Heart left ventricle (tissue), 16 donors: Measurements from ENCODE around the gene RHOT2. TPM values are rescaled to one million over a fixed set of nuclear protein-coding genes. Genes with fewer than 3 reads are reported as not detected.

Experiments used
- ATAC-seq, 4 donors: fragments of 200-7000 bp; cut with Tn5 transposase; one replicate each; pipeline ENCODE4 v1.9.1; 2020 to 2022; ENCODE audit warnings: moderate library complexity in 4 of 4, mild to moderate bottlenecking in 3 of 4, moderate number of reproducible peaks in 1 of 4
- DNase-seq, 5 donors: peaks; one replicate each; pipeline ENCODE4 v3.0.0-alpha.2; 2020
- H3K27ac ChIP-seq, 12 donors: fragments of 200-600 bp; sonication (generic) in 4 of 12; one replicate each; pipeline versions ENCODE4 v1.5.0 to v1.8.0; 2016 to 2022; ENCODE audit warnings: mild to moderate bottlenecking in 2 of 12
- H3K27me3 ChIP-seq, 9 donors: fragments of 200-600 bp; sonication (generic) in 2 of 9; one replicate each; pipeline versions ENCODE4 v1.5.1 to v1.8.0; 2016 to 2022; ENCODE audit warnings: mild to moderate bottlenecking in 3 of 9
- H3K36me3 ChIP-seq, 9 donors: fragments of 200-600 bp; sonication (generic) in 2 of 9; one replicate each; pipeline versions ENCODE4 v1.5.0 to v1.8.0; 2018 to 2022; ENCODE audit warnings: mild to moderate bottlenecking in 2 of 9
- H3K4me1 ChIP-seq, 12 donors: fragments of 200-600 bp; sonication (generic) in 4 of 12; one replicate each; pipeline versions ENCODE4 v1.5.0 to v1.8.0; 2016 to 2022; ENCODE audit warnings: mild to moderate bottlenecking in 3 of 12
- H3K4me3 ChIP-seq, 12 donors: fragments of 200-600 bp; sonication (generic) in 4 of 12; one replicate each; pipeline versions ENCODE4 v1.5.0 to v1.8.0; 2017 to 2022; ENCODE audit warnings: mild to moderate bottlenecking in 9 of 12, moderate library complexity in 4 of 12
- H3K9me3 ChIP-seq, 12 donors: fragments of 200-600 bp; sonication (generic) in 4 of 12; one replicate each; pipeline versions ENCODE4 v1.5.0 to v1.8.0; 2016 to 2022; ENCODE audit warnings: mild to moderate bottlenecking in 1 of 12
- POLR2A ChIP-seq, 2 donors: fragments of 450-650 bp; IDR thresholded peaks; one replicate each; pipeline ENCODE4 v1.6.1; 2017; ENCODE audit warnings: antibody characterized with exemption in 2 of 2, mild to moderate bottlenecking in 2 of 2, moderate library complexity in 2 of 2
- WGBS, 4 donors: extraction: QIAGEN DNeasy Blood & Tissue Kit in 2 of 4; methylation state at CpG; one replicate each; pipeline versions ENCODE4 v1.1.5 to v1.1.7; 2013 to 2018; 5-methylcytosine and 5-hydroxymethylcytosine counted together
- intact Hi-C, 10 donors: fragments of 100-400 bp; cut with DNase I; formaldehyde crosslinking; loops; one replicate each; pipeline versions ENCODE4 v1.11.1 to v1.14.2; 2022
- polyA plus RNA-seq, 2 donors: library from polyadenylated mRNA; stranded (reverse); fragments of 200-250 nt; gene quantifications; one replicate each; pipeline ENCODE4 v1.2.3, GENCODE V29; 2013
- total RNA-seq, 9 donors: library from RNA; depleted of rRNA in 2 of 9; stranded (reverse); fragments of >200 nt in 2 of 9; fragmentation: NEBNext Ultra II Directional in 3 of 9; extraction: Animal tissue kit (Norgen Biotek cat#: 25700) in 3 of 9; gene quantifications; one replicate each; pipeline versions ENCODE4 v1.1.0 to v1.2.4, GENCODE V29; 2016 to 2023
- TF ChIP-seq, protein P1 (sequence below), 12 donors: fragments of 200-600 bp; sonication (generic) in 4 of 12; IDR thresholded peaks; one replicate each; pipeline versions ENCODE4 v1.5.0 to v1.8.0; 2018 to 2022; ENCODE audit warnings: antibody characterized with exemption in 12 of 12, mild to moderate bottlenecking in 5 of 12
- donor health status: ischemic (EF 13 %, LVEDD 7.1; RV severe dilation, severe dysfunction).
- donor health status: healthy with polysubstance abuse.
- donor health status: DM: no; HTN: yes; CAD: no.
- donor health status: DM: no; HTN: no; CAD: no.
- donor health status: ischemic (EF 25% LVEDD 6.9; RV normal size, moderate dysfunction).
- donor health status: ischemic (EF 25% LVEDD 5.7; RV mildly dilated, moderate dysfunction).
- donor health status: healthy.
- donor health status: DM: yes; HTN: yes; CAD: no.
- donor health status: ischemic (EF 35%, LVEDD 5.7; RV mildly dilated, moderate dysfunction).
- donor health status: nonischemic (EF 11% LVEDD 7.7; RV severe dilation, severe dysfunction).
- donor health status: DM: yes; HTN: yes; CAD: no.
- donor health status: PGD.
- donor health status: ischemic (EF 29% LVEDD 5.4; RV normal size, mild dysfunction).
- donor health status: nonischemic (EF 23%, LVEDD 6.1; RV moderate dilation, normal function).

Gene RHOT2
- total and polyA plus RNA-seq, 11 donors, result 33.7 to 143 (median 83.5) TPM

- Histone ChIP-seq H3K36me3 (peaks cover 0 to 4% (median 0%) of the 10 kb centered on the region in 9 donors), H3K27me3 (peaks cover 6 to 34% (median 17%) of the 10 kb centered on the region in 9 donors), H3K4me3 (peak within 1 kb of the TSS; percentile 62 to 93 (median 74)), H3K4me1 (peaks cover 0 to 52% (median 28%) of the 10 kb centered on the region in 12 donors), H3K9me3 (no peaks in the 10 kb centered on the region), H3K27ac (peak within 1 kb of the TSS in 9 of 12 donors; percentile 18 to 58 (median 37))
- TF ChIP-seq, protein P1, sequence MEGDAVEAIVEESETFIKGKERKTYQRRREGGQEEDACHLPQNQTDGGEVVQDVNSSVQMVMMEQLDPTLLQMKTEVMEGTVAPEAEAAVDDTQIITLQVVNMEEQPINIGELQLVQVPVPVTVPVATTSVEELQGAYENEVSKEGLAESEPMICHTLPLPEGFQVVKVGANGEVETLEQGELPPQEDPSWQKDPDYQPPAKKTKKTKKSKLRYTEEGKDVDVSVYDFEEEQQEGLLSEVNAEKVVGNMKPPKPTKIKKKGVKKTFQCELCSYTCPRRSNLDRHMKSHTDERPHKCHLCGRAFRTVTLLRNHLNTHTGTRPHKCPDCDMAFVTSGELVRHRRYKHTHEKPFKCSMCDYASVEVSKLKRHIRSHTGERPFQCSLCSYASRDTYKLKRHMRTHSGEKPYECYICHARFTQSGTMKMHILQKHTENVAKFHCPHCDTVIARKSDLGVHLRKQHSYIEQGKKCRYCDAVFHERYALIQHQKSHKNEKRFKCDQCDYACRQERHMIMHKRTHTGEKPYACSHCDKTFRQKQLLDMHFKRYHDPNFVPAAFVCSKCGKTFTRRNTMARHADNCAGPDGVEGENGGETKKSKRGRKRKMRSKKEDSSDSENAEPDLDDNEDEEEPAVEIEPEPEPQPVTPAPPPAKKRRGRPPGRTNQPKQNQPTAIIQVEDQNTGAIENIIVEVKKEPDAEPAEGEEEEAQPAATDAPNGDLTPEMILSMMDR (IDR thresholded peaks at IDR 0.05), result no peak
- TF ChIP-seq POLR2A (IDR thresholded peaks at IDR 0.05), result peak in 1 of 2 donors; percentile 42
- ATAC-seq (peak; percentile 69 to 90 (median 85)), DNase-seq (peak; percentile 94 to 96 (median 95))
- intact Hi-C loops, result loop anchor here in 6 of 10 donors (1.0 to 5.0 kb wide), 3 partner anchors 26 to 342 kb away; no protein-coding TSS in a partner anchor
- WGBS, 4 donors, result 2 to 10% (median 5%) methylated on average over 2 to 108 of the region's 108 CpGs
These were observed 46.9 kb downstream of the RHOT2 start, which contains the start of gene METRN for GRCh38 chr16:714558-715476. Gene METRN (plus strand): TSS chr16:715118. CDS start chr16:715290, 172 bp downstream.

DNA sequence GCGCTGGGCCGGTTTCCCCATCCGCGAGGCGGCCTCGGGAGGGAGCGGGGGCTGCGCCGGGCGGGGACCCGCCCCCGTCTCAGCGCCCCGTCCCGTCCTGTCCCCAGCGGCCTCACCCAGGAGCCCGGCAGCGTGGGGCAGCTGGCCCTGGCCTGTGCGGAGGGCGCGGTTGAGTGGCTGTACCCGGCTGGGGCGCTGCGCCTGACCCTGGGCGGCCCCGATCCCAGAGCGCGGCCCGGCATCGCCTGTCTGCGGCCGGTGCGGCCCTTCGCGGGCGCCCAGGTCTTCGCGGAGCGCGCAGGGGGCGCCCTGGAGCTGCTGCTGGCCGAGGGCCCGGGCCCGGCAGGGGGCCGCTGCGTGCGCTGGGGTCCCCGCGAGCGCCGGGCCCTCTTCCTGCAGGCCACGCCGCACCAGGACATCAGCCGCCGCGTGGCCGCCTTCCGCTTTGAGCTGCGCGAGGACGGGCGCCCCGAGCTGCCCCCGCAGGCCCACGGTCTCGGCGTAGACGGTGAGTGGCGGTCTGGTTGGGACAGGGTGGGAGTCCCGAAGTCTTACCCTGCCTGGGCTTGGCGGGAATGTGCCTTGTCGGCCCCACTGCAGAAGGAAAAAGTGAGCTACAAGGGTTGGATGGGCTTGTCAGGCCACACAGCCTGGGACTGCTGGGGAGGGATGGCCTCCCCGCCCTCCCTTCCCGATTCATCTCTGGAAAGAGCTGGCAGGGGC is 47.7 kb downstream of the RHOT2 start:
- no peaks in the 10 kb centered on the region for H3K9me3 ChIP-seq
- ATAC-seq (peak in 2 of 4 donors; percentile 1 to 2), DNase-seq (no peak)
- peak in 1 of 2 donors; percentile 14 for TF ChIP-seq POLR2A (IDR thresholded peaks at IDR 0.05)
- TF ChIP-seq, protein P1 (IDR thresholded peaks at IDR 0.05), result peak in 3 of 12 donors; percentile 11 to 22 (median 11)
- H3K27ac ChIP-seq, result peak overlapping the region in 8 of 12 donors; percentile 18 to 58 (median 41)
- intact Hi-C loops, result loop anchor here in 1 of 10 donors (5.0 kb wide), 1 partner anchor 342 kb away; no protein-coding TSS in a partner anchor
- peaks cover 0 to 28% (median 8%) of the 10 kb centered on the region in 9 donors for H3K27me3 ChIP-seq
- 1 to 9% (median 2%) methylated on average over 9 to 74 of the region's 74 CpGs for WGBS, 4 donors
- peak overlapping the region; percentile 62 to 93 (median 74) for H3K4me3 ChIP-seq
- H3K36me3 ChIP-seq, result peaks cover 0 to 4% (median 0%) of the 10 kb centered on the region in 9 donors
- H3K4me1 ChIP-seq, result peaks cover 0 to 53% (median 33%) of the 10 kb centered on the region in 12 donors

- ATAC-seq (no peak), DNase-seq (no peak)
- Histone ChIP-seq H3K9me3 (no peaks in the 10 kb centered on the region), H3K4me3 (peak overlapping the region in 10 of 12 donors; percentile 62 to 93 (median 75)), H3K27ac (peak overlapping the region in 2 of 12 donors; percentile 37 to 58), H3K4me1 (peaks cover 0 to 56% (median 34%) of the 10 kb centered on the region in 12 donors), H3K27me3 (peaks cover 0 to 22% (median 4%) of the 10 kb centered on the region in 9 donors), H3K36me3 (peaks cover 0 to 4% (median 0%) of the 10 kb centered on the region in 9 donors)
- intact Hi-C loops, result loop anchor here in 1 of 10 donors (5.0 kb wide), 1 partner anchor 341 kb away; no protein-coding TSS in a partner anchor
- 19 to 37% (median 30%) methylated on average over 4 to 12 of the region's 12 CpGs for WGBS, 4 donors
- TF ChIP-seq, protein P1 (IDR thresholded peaks at IDR 0.05), result no peak
- TF ChIP-seq POLR2A (IDR thresholded peaks at IDR 0.05), result no peak
These were observed 48.3 kb downstream of the RHOT2 start for GRCh38 chr16:716200-716568.
